UCSD-AML1 (cell line): ENCODE data around the gene GPR15LG.

Experiments
- DNase-seq: peaks from one replicate; lab custom pipeline; 2025; ENCODE audit not compliant: unreplicated experiment; lab: John Stamatoyannopoulos, UW

GPR15LG gene

GRCh38 chr10:84193327-84193726, 19.7 kb downstream of the GPR15LG start:
- DNase-seq: no peak

- no peak for DNase-seq
These were observed 20.3 kb downstream of the GPR15LG start for GRCh38 chr10:84193846-84194423.

GRCh38 chr10:84194424-84195043, 20.9 kb downstream of the GPR15LG start, which contains the start of gene CDHR1:
Gene CDHR1 (plus strand): TSS chr10:84194537. CDS start chr10:84194761, 224 bp downstream.
- no peak for DNase-seq

- DNase-seq: no peak
These were observed 21.6 kb downstream of the GPR15LG start for GRCh38 chr10:84195044-84195830.

- DNase-seq: no peak
These were observed 22.5 kb downstream of the GPR15LG start for GRCh38 chr10:84196083-84196482.

- no peak for DNase-seq
These were observed 23.3 kb downstream of the GPR15LG start for GRCh38 chr10:84196941-84197340.

- DNase-seq: no peak
These were observed 24.0 kb downstream of the GPR15LG start for GRCh38 chr10:84197643-84198042.

- DNase-seq: no peak
These were observed 24.8 kb downstream of the GPR15LG start for GRCh38 chr10:84198206-84198915.

GRCh38 chr10:84200537-84201243, 27.1 kb downstream of the GPR15LG start:
- no peak for DNase-seq

GRCh38 chr10:84201244-84201606, 27.6 kb downstream of the GPR15LG start:
- no peak for DNase-seq

GRCh38 chr10:84201682-84202081, 28.1 kb downstream of the GPR15LG start:
- no peak for DNase-seq

GRCh38 chr10:84202349-84202748, 28.7 kb downstream of the GPR15LG start:
- no peak for DNase-seq

- no peak for DNase-seq
These were observed 30.5 kb downstream of the GPR15LG start for GRCh38 chr10:84204122-84204521.

- no peak for DNase-seq
These were observed 31.0 kb downstream of the GPR15LG start for GRCh38 chr10:84204610-84205009.

GRCh38 chr10:84205049-84205852, 31.6 kb downstream of the GPR15LG start:
- peak; percentile 64 for DNase-seq

- DNase-seq: no peak
These were observed 32.4 kb downstream of the GPR15LG start for GRCh38 chr10:84205853-84206525.

GRCh38 chr10:84208023-84208422, 34.4 kb downstream of the GPR15LG start:
- no peak for DNase-seq

- DNase-seq: no peak
These were observed 38.0 kb downstream of the GPR15LG start for GRCh38 chr10:84211566-84211965.

GRCh38 chr10:84212014-84212413, 38.4 kb downstream of the GPR15LG start:
- DNase-seq: no peak

- DNase-seq: no peak
These were observed 39.5 kb downstream of the GPR15LG start for GRCh38 chr10:84213076-84213475.
